Suprapubic skin (tissue), 3 donors: Measurements from ENCODE around the gene NDE1.

Experiments used
- EP300 ChIP-seq: sonication (generic); formaldehyde crosslinking; IDR thresholded peaks from one replicate; pipeline ENCODE4 v1.6.1; 2017; ENCODE audit warnings: antibody characterized with exemption
- TF ChIP-seq, protein P1 (sequence below), 2 donors: fragments of 200-600 bp in 1 of 2; fragments of 450-650 bp in 1 of 2; sonication (generic) in 1 of 2; IDR thresholded peaks; one replicate each; pipeline ENCODE4 v1.5.1; 2016 to 2019; ENCODE audit warnings: antibody characterized with exemption in 2 of 2, mild to moderate bottlenecking in 1 of 2, moderate library complexity in 1 of 2

DNA sequence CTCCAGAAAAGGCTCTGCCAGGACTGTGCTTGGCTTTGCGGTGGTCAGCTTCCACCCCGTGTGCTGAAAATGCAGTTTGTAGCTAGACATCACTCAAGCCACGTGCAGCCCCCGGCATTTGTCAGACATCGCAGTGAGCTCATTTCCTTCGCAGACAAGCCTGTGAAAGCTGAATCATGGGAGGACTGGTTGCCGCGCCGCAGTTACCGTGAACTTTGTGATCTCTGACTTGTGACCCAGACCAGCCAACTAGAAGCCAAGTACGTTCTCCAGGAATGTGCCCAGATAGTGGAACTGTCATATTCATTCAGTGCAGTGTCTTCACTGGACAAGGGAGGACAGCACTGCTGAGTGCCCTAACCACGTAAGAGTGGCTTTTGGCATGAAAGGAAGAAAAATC lies 58.1 kb downstream of the NDE1 start:
- TF ChIP-seq EP300, result no peak
- TF ChIP-seq, protein P1, sequence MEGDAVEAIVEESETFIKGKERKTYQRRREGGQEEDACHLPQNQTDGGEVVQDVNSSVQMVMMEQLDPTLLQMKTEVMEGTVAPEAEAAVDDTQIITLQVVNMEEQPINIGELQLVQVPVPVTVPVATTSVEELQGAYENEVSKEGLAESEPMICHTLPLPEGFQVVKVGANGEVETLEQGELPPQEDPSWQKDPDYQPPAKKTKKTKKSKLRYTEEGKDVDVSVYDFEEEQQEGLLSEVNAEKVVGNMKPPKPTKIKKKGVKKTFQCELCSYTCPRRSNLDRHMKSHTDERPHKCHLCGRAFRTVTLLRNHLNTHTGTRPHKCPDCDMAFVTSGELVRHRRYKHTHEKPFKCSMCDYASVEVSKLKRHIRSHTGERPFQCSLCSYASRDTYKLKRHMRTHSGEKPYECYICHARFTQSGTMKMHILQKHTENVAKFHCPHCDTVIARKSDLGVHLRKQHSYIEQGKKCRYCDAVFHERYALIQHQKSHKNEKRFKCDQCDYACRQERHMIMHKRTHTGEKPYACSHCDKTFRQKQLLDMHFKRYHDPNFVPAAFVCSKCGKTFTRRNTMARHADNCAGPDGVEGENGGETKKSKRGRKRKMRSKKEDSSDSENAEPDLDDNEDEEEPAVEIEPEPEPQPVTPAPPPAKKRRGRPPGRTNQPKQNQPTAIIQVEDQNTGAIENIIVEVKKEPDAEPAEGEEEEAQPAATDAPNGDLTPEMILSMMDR (IDR thresholded peaks at IDR 0.05), result no peak
